Breast epithelium (tissue), 3 donors: Measurements from ENCODE around the gene TBC1D1.

Experiments used
- CTCF ChIP-seq, 3 donors: fragments of 450-650 bp; IDR thresholded peaks; one replicate each; pipeline ENCODE4 v1.5.1; 2016 to 2017; ENCODE audit warnings: antibody characterized with exemption in 3 of 3, mild to moderate bottlenecking in 3 of 3, moderate library complexity in 3 of 3
- POLR2A ChIP-seq: fragments of 450-650 bp; IDR thresholded peaks from one replicate; pipeline ENCODE4 v1.6.1; 2016; ENCODE audit warnings: antibody characterized with exemption, mild to moderate bottlenecking, moderate library complexity
- POLR2AphosphoS5 ChIP-seq, 3 donors: sonication (generic); formaldehyde crosslinking; IDR thresholded peaks; one replicate each; pipeline ENCODE4 v1.6.1; 2017; ENCODE audit warnings: antibody characterized with exemption in 3 of 3

- no peak for TF ChIP-seq CTCF (IDR thresholded peaks at IDR 0.05)
- no peak for TF ChIP-seq POLR2AphosphoS5 (IDR thresholded peaks at IDR 0.05)
- no peak for TF ChIP-seq POLR2A
Measured at GRCh38 chr4:38166082-38166481, 275.2 kb downstream of the TBC1D1 start.
